HEK293 (cell line): Measurements from ENCODE around the gene KYAT1.

Experiments used
- GLIS1 ChIP-seq: fragments of 450-650 bp; formaldehyde crosslinking; IDR thresholded peaks from 2 replicates; pipeline ENCODE4 v1.5.1; 2016; ENCODE audit warnings: missing biosample characterization, missing genetic modification characterization
- HOXA7 ChIP-seq: sonication (generic); formaldehyde crosslinking; IDR thresholded peaks from 2 replicates; pipeline ENCODE4 v1.8.1; 2022; ENCODE audit warnings: missing genetic modification reagents, borderline replicate concordance
- YY2 ChIP-seq: fragments of 450-650 bp; formaldehyde crosslinking; IDR thresholded peaks from 2 replicates; pipeline ENCODE4 v1.5.1; 2016; ENCODE audit warnings: missing biosample characterization, missing genetic modification characterization
- ZBTB17 ChIP-seq: fragments of 450-650 bp; formaldehyde crosslinking; IDR thresholded peaks from 2 replicates; pipeline ENCODE4 v1.5.1; 2016; ENCODE audit warnings: missing biosample characterization, missing genetic modification characterization
- ZBTB7A ChIP-seq: fragments of 450-650 bp; formaldehyde crosslinking; IDR thresholded peaks from 2 replicates; pipeline ENCODE4 v1.5.1; 2016; ENCODE audit warnings: low read depth, missing biosample characterization, missing genetic modification characterization
- ZNF335 ChIP-seq: fragments of 450-650 bp; formaldehyde crosslinking; conservative IDR thresholded peaks from 2 replicates; pipeline ENCODE4 v1.5.1; 2016; ENCODE audit warnings: missing biosample characterization, missing genetic modification characterization
- ZNF350 ChIP-seq: fragments of 450-650 bp; formaldehyde crosslinking; IDR thresholded peaks from 2 replicates; pipeline ENCODE4 v1.5.0; 2017; ENCODE audit warnings: missing biosample characterization, mild to moderate bottlenecking, missing genetic modification characterization
- ZNF510 ChIP-seq: fragments of 450-650 bp; formaldehyde crosslinking; IDR thresholded peaks from 2 replicates; pipeline ENCODE4 v1.5.1; 2018; ENCODE audit warnings: mild to moderate bottlenecking, missing genetic modification characterization, missing biosample characterization; ENCODE audit not compliant: insufficient replicate concordance
- ZNF513 ChIP-seq: fragments of 450-650 bp; IDR thresholded peaks from 2 replicates; pipeline ENCODE4 v1.5.1; 2018; ENCODE audit warnings: missing biosample characterization, missing genetic modification characterization
- ZNF521 ChIP-seq: fragments of 450-650 bp; formaldehyde crosslinking; IDR thresholded peaks from 2 replicates; pipeline ENCODE4 v1.5.1; 2017; ENCODE audit warnings: missing biosample characterization, mild to moderate bottlenecking, missing genetic modification characterization
- ZNF624 ChIP-seq: fragments of 450-650 bp; formaldehyde crosslinking; IDR thresholded peaks from 2 replicates; pipeline ENCODE4 v1.5.1; 2017; ENCODE audit warnings: missing biosample characterization, missing genetic modification characterization
- TF ChIP-seq, protein P1 (sequence below): fragments of 450-650 bp; formaldehyde crosslinking; IDR thresholded peaks from 2 replicates; pipeline ENCODE4 v1.5.1; 2016; ENCODE audit warnings: missing biosample characterization, missing genetic modification characterization
- TF ChIP-seq, protein P2 (sequence below): fragments of 450-650 bp; formaldehyde crosslinking; IDR thresholded peaks from 2 replicates; pipeline ENCODE4 v1.5.1; 2016; ENCODE audit warnings: missing biosample characterization, missing genetic modification characterization

- TF ChIP-seq, protein P1, sequence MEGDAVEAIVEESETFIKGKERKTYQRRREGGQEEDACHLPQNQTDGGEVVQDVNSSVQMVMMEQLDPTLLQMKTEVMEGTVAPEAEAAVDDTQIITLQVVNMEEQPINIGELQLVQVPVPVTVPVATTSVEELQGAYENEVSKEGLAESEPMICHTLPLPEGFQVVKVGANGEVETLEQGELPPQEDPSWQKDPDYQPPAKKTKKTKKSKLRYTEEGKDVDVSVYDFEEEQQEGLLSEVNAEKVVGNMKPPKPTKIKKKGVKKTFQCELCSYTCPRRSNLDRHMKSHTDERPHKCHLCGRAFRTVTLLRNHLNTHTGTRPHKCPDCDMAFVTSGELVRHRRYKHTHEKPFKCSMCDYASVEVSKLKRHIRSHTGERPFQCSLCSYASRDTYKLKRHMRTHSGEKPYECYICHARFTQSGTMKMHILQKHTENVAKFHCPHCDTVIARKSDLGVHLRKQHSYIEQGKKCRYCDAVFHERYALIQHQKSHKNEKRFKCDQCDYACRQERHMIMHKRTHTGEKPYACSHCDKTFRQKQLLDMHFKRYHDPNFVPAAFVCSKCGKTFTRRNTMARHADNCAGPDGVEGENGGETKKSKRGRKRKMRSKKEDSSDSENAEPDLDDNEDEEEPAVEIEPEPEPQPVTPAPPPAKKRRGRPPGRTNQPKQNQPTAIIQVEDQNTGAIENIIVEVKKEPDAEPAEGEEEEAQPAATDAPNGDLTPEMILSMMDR (tag by site-specific recombination) = no peak
- TF ChIP-seq GLIS1 (no peak), ZNF624 (tag by site-specific recombination) (no peak), ZNF350 (no peak), ZNF521 (tag by site-specific recombination) (no peak), ZNF513 (tag by site-specific recombination) (no peak), ZBTB17 (no peak), ZNF510 (no peak), ZNF335 (tag by site-specific recombination) (no peak), YY2 (tag by site-specific recombination) (no peak), HOXA7 (CRISPR knock-in tag) (no peak), ZBTB7A (tag by site-specific recombination) (no peak)
- TF ChIP-seq, protein P2, sequence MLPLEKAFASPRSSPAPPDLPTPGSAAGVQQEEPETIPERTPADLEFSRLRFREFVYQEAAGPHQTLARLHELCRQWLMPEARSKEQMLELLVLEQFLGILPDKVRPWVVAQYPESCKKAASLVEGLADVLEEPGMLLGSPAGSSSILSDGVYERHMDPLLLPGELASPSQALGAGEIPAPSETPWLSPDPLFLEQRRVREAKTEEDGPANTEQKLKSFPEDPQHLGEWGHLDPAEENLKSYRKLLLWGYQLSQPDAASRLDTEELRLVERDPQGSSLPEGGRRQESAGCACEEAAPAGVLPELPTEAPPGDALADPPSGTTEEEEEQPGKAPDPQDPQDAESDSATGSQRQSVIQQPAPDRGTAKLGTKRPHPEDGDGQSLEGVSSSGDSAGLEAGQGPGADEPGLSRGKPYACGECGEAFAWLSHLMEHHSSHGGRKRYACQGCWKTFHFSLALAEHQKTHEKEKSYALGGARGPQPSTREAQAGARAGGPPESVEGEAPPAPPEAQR (tag by site-specific recombination) = no peak
Measured at GRCh38 chr9:128910906-128911305, 29.2 kb upstream of the KYAT1 start.
